ENCODE data around the gene SLC1A1. TPM values are rescaled to one million over a fixed set of nuclear protein-coding genes. Genes with fewer than 3 reads are reported as not detected.

The SLC1A1 gene
- total RNA-seq, 1 donor from 2014 or later, result not detected

GRCh38 chr9:4550777-4551484, 60.7 kb downstream of the SLC1A1 start:
- no peak overlapping the region for H3K27ac ChIP-seq (ENCODE audit: low read depth, low read length)
- no peaks in the 10 kb centered on the region for H3K27me3 ChIP-seq (ENCODE audit: control insufficient read depth in 3 of 3, insufficient read depth in 3 of 3, low read length in 3 of 3)
- H3K9me3 ChIP-seq (ENCODE audit: control insufficient read depth in 3 of 3, low read length in 3 of 3), result no peaks in the 10 kb centered on the region
- H3K4me3 ChIP-seq (ENCODE audit: low read length in 3 of 3), result no peak overlapping the region
- H3K4me1 ChIP-seq (ENCODE audit: control insufficient read depth in 3 of 3, insufficient read depth in 3 of 3, low read length in 3 of 3), result peaks cover 7 to 15% (median 10%) of the 10 kb centered on the region in 3 donors
- H3K9ac ChIP-seq (ENCODE audit: low read depth in 1 of 3, low read length in 3 of 3), result no peak overlapping the region
- no peaks in the 10 kb centered on the region for H3K36me3 ChIP-seq (ENCODE audit: control insufficient read depth in 3 of 3, insufficient read depth in 3 of 3, low read length in 3 of 3)

- H3K9me3 ChIP-seq (ENCODE audit: control insufficient read depth in 3 of 3, low read length in 3 of 3), result no peaks in the 10 kb centered on the region
- no peaks in the 10 kb centered on the region for H3K36me3 ChIP-seq (ENCODE audit: control insufficient read depth in 3 of 3, insufficient read depth in 3 of 3, low read length in 3 of 3)
- no peak overlapping the region for H3K4me3 ChIP-seq (ENCODE audit: low read length in 3 of 3)
- no peaks in the 10 kb centered on the region for H3K27me3 ChIP-seq (ENCODE audit: control insufficient read depth in 3 of 3, insufficient read depth in 3 of 3, low read length in 3 of 3)
- peaks cover 7 to 16% (median 15%) of the 10 kb centered on the region in 3 donors for H3K4me1 ChIP-seq (ENCODE audit: control insufficient read depth in 3 of 3, insufficient read depth in 3 of 3, low read length in 3 of 3)
- no peak overlapping the region for H3K27ac ChIP-seq (ENCODE audit: low read depth, low read length)
- no peak overlapping the region for H3K9ac ChIP-seq (ENCODE audit: low read depth in 1 of 3, low read length in 3 of 3)
Observed at GRCh38 chr9:4553951-4554381, 63.7 kb downstream of the SLC1A1 start.

GRCh38 chr9:4555236-4555635, 65.0 kb downstream of the SLC1A1 start:
- Histone ChIP-seq H3K36me3 (ENCODE audit: control insufficient read depth in 3 of 3, insufficient read depth in 3 of 3, low read length in 3 of 3) (no peaks in the 10 kb centered on the region), H3K27ac (ENCODE audit: low read depth, low read length) (no peak overlapping the region), H3K9me3 (ENCODE audit: control insufficient read depth in 3 of 3, low read length in 3 of 3) (no peaks in the 10 kb centered on the region), H3K4me1 (ENCODE audit: control insufficient read depth in 3 of 3, insufficient read depth in 3 of 3, low read length in 3 of 3) (peaks cover 0 to 11% (median 7%) of the 10 kb centered on the region in 3 donors), H3K27me3 (ENCODE audit: control insufficient read depth in 3 of 3, insufficient read depth in 3 of 3, low read length in 3 of 3) (no peaks in the 10 kb centered on the region), H3K9ac (ENCODE audit: low read depth in 1 of 3, low read length in 3 of 3) (no peak overlapping the region), H3K4me3 (ENCODE audit: low read length in 3 of 3) (no peak overlapping the region)

- H3K27ac ChIP-seq (ENCODE audit: low read depth, low read length), result no peak overlapping the region
Observed at GRCh38 chr9:4558371-4558998, 68.2 kb downstream of the SLC1A1 start.

GRCh38 chr9:4559261-4560182, 69.3 kb downstream of the SLC1A1 start:
- H3K9me3 ChIP-seq (ENCODE audit: control insufficient read depth in 3 of 3, low read length in 3 of 3), result no peaks in the 10 kb centered on the region
- peaks cover 0 to 7% (median 1%) of the 10 kb centered on the region in 3 donors for H3K4me1 ChIP-seq (ENCODE audit: control insufficient read depth in 3 of 3, insufficient read depth in 3 of 3, low read length in 3 of 3)

More at GRCh38 chr9:4558371-4558998, 68.2 kb downstream of the SLC1A1 start:
- Histone ChIP-seq H3K4me3 (ENCODE audit: low read length in 3 of 3) (no peak overlapping the region), H3K9ac (ENCODE audit: low read depth in 1 of 3, low read length in 3 of 3) (no peak overlapping the region), H3K9me3 (ENCODE audit: control insufficient read depth in 3 of 3, low read length in 3 of 3) (no peaks in the 10 kb centered on the region), H3K27me3 (ENCODE audit: control insufficient read depth in 3 of 3, insufficient read depth in 3 of 3, low read length in 3 of 3) (no peaks in the 10 kb centered on the region), H3K36me3 (ENCODE audit: control insufficient read depth in 3 of 3, insufficient read depth in 3 of 3, low read length in 3 of 3) (no peaks in the 10 kb centered on the region), H3K4me1 (ENCODE audit: control insufficient read depth in 3 of 3, insufficient read depth in 3 of 3, low read length in 3 of 3) (peaks cover 0 to 7% (median 5%) of the 10 kb centered on the region in 3 donors)

GRCh38 chr9:4563105-4563504, 72.8 kb downstream of the SLC1A1 start:
- Histone ChIP-seq H3K27ac (ENCODE audit: low read depth, low read length) (no peak overlapping the region), H3K27me3 (ENCODE audit: control insufficient read depth in 3 of 3, insufficient read depth in 3 of 3, low read length in 3 of 3) (no peaks in the 10 kb centered on the region), H3K9me3 (ENCODE audit: control insufficient read depth in 3 of 3, low read length in 3 of 3) (no peaks in the 10 kb centered on the region), H3K36me3 (ENCODE audit: control insufficient read depth in 3 of 3, insufficient read depth in 3 of 3, low read length in 3 of 3) (no peaks in the 10 kb centered on the region), H3K4me3 (ENCODE audit: low read length in 3 of 3) (no peak overlapping the region), H3K4me1 (ENCODE audit: control insufficient read depth in 3 of 3, insufficient read depth in 3 of 3, low read length in 3 of 3) (peaks cover 0 to 4% (median 0%) of the 10 kb centered on the region in 3 donors), H3K9ac (ENCODE audit: low read depth in 1 of 3, low read length in 3 of 3) (no peak overlapping the region)

More at GRCh38 chr9:4559261-4560182, 69.3 kb downstream of the SLC1A1 start:
- H3K9ac ChIP-seq (ENCODE audit: low read depth in 1 of 3, low read length in 3 of 3), result no peak overlapping the region
- no peak overlapping the region for H3K4me3 ChIP-seq (ENCODE audit: low read length in 3 of 3)
- H3K27ac ChIP-seq (ENCODE audit: low read depth, low read length), result no peak overlapping the region
- H3K27me3 ChIP-seq (ENCODE audit: control insufficient read depth in 3 of 3, insufficient read depth in 3 of 3, low read length in 3 of 3), result no peaks in the 10 kb centered on the region
- no peaks in the 10 kb centered on the region for H3K36me3 ChIP-seq (ENCODE audit: control insufficient read depth in 3 of 3, insufficient read depth in 3 of 3, low read length in 3 of 3)

GRCh38 chr9:4566806-4567205, 76.5 kb downstream of the SLC1A1 start:
- no peaks in the 10 kb centered on the region for H3K4me1 ChIP-seq (ENCODE audit: control insufficient read depth in 3 of 3, insufficient read depth in 3 of 3, low read length in 3 of 3)
- H3K27ac ChIP-seq (ENCODE audit: low read depth, low read length), result no peak overlapping the region

GRCh38 chr9:4567601-4568000, 77.3 kb downstream of the SLC1A1 start:
- Histone ChIP-seq H3K36me3 (ENCODE audit: control insufficient read depth in 3 of 3, insufficient read depth in 3 of 3, low read length in 3 of 3) (no peaks in the 10 kb centered on the region), H3K27me3 (ENCODE audit: control insufficient read depth in 3 of 3, insufficient read depth in 3 of 3, low read length in 3 of 3) (no peaks in the 10 kb centered on the region), H3K9ac (ENCODE audit: low read depth in 1 of 3, low read length in 3 of 3) (no peak overlapping the region), H3K4me3 (ENCODE audit: low read length in 3 of 3) (no peak overlapping the region), H3K4me1 (ENCODE audit: control insufficient read depth in 3 of 3, insufficient read depth in 3 of 3, low read length in 3 of 3) (no peaks in the 10 kb centered on the region), H3K27ac (ENCODE audit: low read depth, low read length) (no peak overlapping the region), H3K9me3 (ENCODE audit: control insufficient read depth in 3 of 3, low read length in 3 of 3) (no peaks in the 10 kb centered on the region)

More at GRCh38 chr9:4566806-4567205, 76.5 kb downstream of the SLC1A1 start:
- no peaks in the 10 kb centered on the region for H3K9me3 ChIP-seq (ENCODE audit: control insufficient read depth in 3 of 3, low read length in 3 of 3)
- H3K4me3 ChIP-seq (ENCODE audit: low read length in 3 of 3), result no peak overlapping the region
- no peaks in the 10 kb centered on the region for H3K36me3 ChIP-seq (ENCODE audit: control insufficient read depth in 3 of 3, insufficient read depth in 3 of 3, low read length in 3 of 3)
- no peaks in the 10 kb centered on the region for H3K27me3 ChIP-seq (ENCODE audit: control insufficient read depth in 3 of 3, insufficient read depth in 3 of 3, low read length in 3 of 3)
- no peak overlapping the region for H3K9ac ChIP-seq (ENCODE audit: low read depth in 1 of 3, low read length in 3 of 3)

- no peak overlapping the region for H3K27ac ChIP-seq (ENCODE audit: low read depth, low read length)
Observed at GRCh38 chr9:4569101-4569500, 78.8 kb downstream of the SLC1A1 start.

More at GRCh38 chr9:4569101-4569500, 78.8 kb downstream of the SLC1A1 start:
- H3K4me3 ChIP-seq (ENCODE audit: low read length in 3 of 3), result no peak overlapping the region
- peaks cover 0 to 3% (median 0%) of the 10 kb centered on the region in 3 donors for H3K36me3 ChIP-seq (ENCODE audit: control insufficient read depth in 3 of 3, insufficient read depth in 3 of 3, low read length in 3 of 3)
- no peak overlapping the region for H3K9ac ChIP-seq (ENCODE audit: low read depth in 1 of 3, low read length in 3 of 3)
- H3K4me1 ChIP-seq (ENCODE audit: control insufficient read depth in 3 of 3, insufficient read depth in 3 of 3, low read length in 3 of 3), result peaks cover 0 to 2% (median 0%) of the 10 kb centered on the region in 3 donors
- no peaks in the 10 kb centered on the region for H3K9me3 ChIP-seq (ENCODE audit: control insufficient read depth in 3 of 3, low read length in 3 of 3)
- H3K27me3 ChIP-seq (ENCODE audit: control insufficient read depth in 3 of 3, insufficient read depth in 3 of 3, low read length in 3 of 3), result no peaks in the 10 kb centered on the region

Data from skeletal muscle tissue (tissue), 4 donors.